C1 segment of cervical spinal cord (tissue), 14 donors: ENCODE measurements around the gene TBXAS1.
"Not testable (repeated sequence)": the region's sequence is repeated elsewhere in the genome, so short reads cannot be mapped to it uniquely, and the experiment has no call there.

Experiments used
- DNase-seq, 14 donors: peaks; one replicate each; lab custom pipeline; 2025; lab: John Stamatoyannopoulos, UW

Gene TBXAS1

GRCh38 chr7:139825666-139826290 lies 3.3 kb upstream of the TBXAS1 start:
- no peak for DNase-seq

DNA sequence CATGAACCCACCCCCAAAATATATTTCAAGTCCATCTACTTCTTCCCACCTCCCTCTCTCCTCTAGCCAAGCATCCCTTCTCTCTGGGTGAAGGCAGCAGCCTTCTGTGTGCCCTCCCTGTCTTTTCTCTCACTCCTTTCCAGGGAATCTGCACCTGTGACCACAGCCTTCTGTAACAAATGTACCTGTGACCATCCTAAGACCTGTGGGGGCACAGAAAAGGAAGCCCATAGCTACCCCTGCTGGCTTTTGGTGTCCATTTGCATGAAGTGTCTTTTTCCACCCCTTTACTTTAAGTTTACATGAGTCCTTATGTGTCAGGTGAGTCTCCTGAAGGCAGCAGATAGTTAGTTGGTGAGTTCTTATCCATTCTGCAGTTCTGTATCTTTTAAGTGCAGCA lies 2.0 kb upstream of the TBXAS1 start:
- no peak for DNase-seq

DNA sequence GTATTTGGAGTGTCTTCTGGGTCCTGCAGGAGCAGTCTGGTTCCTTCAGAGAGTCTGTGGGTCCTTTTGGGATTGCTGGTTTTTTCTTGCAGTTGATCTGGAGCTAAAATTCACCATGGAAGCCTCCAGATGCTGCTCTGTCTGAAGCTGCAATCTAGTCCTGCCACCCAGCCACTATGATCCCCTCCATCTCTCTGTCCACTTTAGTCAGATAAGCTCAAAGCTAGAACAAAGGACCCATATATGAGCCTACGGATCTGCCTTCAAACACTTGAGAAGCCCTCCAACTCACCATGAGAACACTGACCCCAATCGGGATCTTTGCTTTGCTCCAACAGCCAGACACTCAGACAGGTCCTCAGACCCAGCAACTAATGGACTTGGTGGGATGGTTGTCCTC lies 618 bp upstream of the TBXAS1 start:
- no peak for DNase-seq

DNA sequence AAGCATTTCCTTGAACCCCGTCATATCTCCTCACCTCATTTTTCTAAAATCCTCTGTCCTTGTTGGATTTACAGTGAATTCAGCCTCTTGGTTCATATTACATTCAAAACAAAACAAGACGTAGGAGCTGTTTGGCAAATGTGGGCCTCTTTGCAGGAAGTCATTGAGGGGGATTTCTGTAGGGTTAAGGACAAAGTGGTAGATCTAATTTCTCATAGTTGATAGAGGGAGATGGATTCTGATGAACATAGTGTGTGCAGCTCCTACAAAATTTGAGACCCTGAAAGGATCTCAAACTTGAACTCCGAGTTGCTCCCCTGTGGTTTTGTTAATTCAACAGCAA lies 682 bp downstream of the TBXAS1 start:
- no peak for DNase-seq

DNA sequence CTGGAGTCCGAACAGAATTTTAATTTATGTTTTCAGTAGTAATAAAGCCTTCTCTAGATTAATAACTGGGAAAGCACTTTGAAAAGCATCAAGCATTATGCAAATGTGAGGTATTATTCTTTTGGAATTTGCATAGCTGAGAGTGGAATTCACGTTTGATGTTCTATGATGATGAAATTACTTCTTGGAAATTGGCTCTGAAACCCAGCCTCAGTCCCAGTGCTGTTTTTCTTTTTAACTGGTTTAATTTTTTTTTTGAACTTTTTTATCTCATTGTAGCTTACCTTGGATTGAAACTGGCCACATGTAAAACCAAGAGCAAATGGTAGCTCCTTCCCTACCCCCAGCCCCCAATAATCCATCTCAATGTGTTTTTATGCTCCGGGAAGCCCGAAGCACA lies 1.2 kb downstream of the TBXAS1 start:
- DNase-seq: no peak

DNA sequence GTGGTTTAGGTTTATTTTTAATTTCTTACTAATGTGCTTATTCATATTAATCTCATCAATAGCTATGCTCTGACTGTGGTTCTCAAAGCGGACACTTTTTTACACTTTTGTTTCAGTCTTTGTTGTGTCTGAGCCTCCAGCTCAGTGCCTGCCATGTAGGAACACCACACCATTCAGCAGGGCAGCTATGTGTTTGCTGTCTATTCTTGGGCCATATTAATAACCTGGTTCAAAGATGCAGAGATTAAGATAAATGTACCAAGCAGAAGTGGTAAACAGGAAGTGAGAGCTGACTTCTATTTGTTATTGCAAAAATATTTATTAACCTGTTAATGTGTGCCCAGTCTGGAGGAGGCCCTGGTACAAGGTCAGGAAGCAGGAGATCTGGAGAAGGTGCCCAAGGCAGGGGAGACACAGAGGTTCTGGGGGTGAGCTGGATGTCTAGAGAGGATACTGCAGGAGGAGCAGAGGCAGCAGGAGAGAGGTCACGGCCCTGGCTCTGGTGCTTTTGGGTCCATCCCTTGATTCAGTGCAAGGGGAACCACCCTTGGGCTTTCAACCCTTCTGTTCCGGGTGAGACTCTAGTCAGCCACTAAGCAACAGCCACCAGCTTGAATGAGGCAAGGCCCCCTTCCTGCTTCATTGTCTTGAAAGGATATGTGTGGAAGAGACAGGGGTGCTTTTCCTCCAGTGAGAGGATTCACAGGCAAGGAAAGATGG lies 1.9 kb downstream of the TBXAS1 start:
- no peak for DNase-seq

DNA sequence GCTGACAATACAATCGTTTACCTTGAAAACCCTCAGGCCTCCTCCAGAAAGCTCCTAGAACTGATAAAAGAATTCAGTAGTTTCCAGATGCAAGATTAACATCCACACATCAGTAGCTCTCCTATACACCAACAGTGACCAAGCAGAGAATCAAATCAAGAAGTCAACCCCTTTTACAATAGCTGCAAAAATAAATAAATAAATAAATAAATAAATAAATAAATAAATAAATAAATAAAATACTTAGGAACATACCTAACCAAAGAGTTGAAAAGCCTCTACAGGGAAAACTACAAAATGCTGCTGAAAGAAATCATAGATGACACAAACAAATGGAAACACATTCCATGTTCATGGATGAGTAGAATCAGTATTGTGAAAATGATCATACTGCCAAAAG lies 6.8 kb downstream of the TBXAS1 start:
- not testable (repeated sequence) for DNase-seq

GRCh38 chr7:139837291-139837690 lies 8.2 kb downstream of the TBXAS1 start:
- DNase-seq: not testable (repeated sequence)

DNA sequence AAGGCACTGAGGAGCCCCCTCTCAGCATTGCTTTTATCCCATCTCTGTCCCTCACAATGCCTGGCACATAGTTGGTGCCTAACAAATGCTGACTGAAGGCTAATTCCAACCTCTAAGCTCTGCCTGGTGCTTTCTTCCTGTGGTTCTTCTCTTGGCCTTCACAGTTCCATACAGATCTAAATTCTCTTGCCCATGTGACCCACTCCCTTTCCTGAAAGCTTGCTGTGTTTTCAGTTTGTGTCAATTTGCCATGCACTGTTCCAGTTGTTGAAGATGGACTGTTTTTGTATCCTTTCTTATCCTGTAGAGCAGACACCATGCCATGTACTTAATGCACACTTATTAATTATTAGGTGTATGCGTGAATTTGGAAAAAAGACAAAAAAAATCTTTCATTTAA lies 9.2 kb downstream of the TBXAS1 start:
- no peak for DNase-seq

GRCh38 chr7:139838876-139839275 lies 9.8 kb downstream of the TBXAS1 start:
- DNase-seq: no peak

- DNase-seq: no peak
Measured at GRCh38 chr7:139840776-139841175, 11.7 kb downstream of the TBXAS1 start.

DNA sequence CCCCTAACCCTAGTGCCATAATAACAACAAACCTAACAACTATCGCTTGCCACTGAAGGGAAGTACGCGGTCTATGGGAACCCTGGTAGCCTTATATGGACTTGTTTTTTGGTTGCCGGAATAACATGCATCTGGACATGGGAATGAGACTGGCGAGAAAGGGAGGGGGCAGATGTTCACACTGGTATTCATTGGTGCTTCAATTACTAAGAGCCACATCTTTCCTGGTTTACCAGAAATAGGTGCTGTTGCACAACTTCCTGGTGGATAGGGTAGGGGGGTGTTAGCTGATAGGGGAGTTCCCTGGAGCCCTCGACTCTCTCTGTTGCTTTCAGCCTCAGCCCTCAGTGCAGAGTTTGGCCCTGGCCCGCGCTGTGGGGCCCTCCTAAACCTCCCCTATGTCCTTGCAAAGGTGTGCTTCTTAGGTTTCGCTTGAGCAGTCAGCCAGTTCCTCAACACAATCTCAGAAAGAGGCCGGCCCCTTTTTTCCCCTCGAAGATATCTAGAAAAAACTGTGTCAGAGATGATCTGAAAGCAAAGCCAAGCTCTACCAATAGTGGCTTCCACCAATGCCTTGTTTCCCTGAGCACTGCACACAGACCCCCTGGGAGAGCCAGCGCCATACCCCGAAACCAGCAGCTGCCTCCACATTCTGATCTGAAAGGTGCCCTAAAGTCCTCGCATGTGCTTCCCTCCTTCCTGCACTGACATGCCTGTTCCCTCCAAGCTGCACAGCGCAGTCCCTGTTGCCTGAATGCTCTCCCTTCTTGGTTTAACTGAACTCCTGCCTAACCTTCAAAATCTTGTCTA lies 13.5 kb downstream of the TBXAS1 start:
- DNase-seq: no peak

- not testable (repeated sequence) for DNase-seq
Measured at GRCh38 chr7:139843211-139843537, 14.1 kb downstream of the TBXAS1 start.

DNA sequence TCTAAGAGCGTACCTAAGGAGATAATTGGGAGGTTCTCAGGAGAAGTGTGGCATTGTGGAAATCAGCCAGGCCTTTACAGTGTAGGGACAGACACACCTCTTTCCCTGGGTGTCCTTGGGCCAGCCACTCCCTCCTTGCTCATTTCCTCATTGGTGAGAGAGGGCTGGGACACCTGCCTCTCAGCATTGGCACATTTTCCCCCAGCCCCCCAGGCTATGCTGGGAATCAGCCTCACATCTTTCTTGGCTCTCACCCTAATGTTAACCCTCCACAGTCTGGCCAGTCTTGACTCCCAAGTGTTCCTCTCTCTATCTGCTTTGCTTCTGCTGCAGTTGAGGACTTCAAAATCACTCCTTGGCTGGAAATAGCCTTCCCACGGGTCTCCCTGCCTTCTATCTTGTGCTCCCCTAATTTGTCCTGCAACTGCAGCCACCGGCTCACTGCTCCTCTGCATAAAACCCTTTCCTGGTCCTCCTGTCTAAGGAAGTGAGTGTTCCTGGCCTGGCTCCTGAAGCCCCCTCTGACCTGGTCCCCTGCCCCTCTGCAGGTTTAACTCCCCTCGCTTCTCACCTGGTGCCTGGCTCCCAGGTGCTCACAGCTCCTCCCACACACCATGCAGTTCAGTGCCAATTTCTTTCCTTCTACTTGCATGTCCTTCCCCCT lies 15.8 kb downstream of the TBXAS1 start:
- DNase-seq: no peak

DNA sequence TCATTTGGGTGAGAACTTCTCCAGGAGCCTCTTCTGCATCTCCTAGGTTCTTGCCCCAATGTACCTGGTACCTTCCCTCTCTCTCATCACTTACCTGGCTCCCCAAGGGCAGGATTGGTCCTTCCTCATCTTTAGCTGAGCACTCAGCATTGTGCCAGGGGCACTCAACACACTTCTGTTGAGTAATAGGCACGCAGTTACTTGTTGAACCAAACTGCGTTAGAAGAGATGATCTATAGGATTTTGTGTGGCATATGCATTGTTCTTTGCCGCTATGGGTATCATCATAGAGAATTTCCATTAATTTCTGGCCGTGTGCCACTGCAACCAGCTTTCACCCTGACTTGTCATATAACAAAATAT lies 16.4 kb downstream of the TBXAS1 start:
- DNase-seq: no peak

DNA sequence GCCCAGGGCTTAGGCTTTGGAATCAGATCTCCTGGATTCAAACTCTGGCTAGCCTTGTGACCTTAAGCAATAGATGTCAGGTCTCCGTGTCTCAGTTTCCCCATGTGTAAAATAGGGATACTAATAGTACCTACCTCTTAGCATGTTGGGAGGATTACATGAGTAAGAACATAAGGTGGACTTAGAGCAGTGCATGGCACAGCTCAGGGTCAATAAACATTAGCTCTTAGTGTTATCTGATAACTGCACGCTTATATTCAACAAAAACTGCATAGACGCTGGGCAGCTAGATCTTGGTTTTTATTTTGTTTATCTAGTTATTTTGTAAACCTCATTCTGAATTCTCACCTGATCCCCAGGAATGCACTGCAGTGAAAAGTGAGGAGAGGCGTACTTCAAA lies 17.2 kb downstream of the TBXAS1 start:
- no peak for DNase-seq

GRCh38 chr7:139848274-139848673 lies 19.2 kb downstream of the TBXAS1 start:
- no peak for DNase-seq

- DNase-seq: no peak
Measured at GRCh38 chr7:139850906-139851305, 21.8 kb downstream of the TBXAS1 start.

DNA sequence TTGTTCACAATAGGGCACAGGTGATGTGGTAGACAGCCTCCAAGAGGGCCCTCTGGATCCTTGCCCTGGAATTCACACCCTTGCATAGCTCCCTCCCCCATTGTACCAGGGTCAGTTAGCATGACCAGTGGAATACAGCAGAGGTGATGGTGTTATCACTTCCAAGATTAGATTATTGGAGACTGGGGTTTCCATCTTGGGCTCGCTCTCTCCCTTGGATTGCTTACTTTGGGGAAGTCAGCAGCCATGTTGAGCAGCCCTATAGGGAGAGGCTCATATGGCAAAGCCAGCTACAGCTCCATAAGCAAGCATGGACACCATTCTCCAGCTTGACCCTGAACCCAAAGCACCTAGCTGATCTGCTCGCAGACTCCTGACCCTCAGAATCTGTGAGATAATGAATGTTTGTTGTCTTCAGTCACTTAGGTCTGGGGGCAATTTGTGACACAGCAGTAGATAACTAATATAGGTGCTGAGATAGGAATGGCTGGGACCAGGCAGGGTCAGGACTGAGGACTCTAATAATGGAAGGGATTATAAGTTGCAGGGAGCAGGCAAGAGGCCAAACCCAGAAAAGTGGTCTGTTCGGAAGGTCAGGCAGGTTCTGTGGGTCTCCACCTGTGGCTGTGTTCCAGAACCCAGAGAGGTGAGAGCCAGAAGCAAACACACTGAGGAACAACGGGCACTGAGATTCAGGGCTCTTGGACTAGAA lies 22.9 kb downstream of the TBXAS1 start:
- DNase-seq: no peak

GRCh38 chr7:139852482-139852845 lies 23.4 kb downstream of the TBXAS1 start:
- no peak for DNase-seq

DNA sequence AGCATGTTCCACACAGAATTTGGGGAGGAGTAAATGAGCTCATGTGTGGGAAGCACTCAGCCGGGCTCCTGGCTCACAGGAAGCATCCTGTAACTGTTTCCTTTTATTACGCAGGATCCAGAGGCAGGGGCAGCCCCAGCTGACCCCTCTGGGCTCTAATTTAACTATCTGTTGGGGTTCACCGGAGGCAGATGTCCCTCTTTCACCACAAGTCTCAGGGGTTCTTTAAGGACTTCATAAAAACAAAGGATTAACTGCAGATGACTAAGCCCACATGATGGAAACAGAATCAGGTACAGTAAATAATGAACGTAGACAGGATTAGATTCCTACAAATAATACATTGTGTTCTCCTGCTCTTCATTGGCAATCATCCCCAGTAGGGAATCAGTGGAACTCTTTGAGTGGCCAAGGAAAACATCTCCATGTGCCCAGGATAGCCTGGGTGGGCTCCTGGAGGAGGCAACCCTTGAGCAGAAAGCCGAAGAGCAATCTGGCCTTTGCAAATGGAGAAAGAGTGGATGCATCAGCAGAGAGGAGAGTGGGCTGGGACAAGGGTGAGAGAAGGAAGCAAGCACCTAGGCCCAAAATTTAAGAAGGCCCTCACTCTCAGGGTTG lies 24.6 kb downstream of the TBXAS1 start:
- no peak for DNase-seq

DNA sequence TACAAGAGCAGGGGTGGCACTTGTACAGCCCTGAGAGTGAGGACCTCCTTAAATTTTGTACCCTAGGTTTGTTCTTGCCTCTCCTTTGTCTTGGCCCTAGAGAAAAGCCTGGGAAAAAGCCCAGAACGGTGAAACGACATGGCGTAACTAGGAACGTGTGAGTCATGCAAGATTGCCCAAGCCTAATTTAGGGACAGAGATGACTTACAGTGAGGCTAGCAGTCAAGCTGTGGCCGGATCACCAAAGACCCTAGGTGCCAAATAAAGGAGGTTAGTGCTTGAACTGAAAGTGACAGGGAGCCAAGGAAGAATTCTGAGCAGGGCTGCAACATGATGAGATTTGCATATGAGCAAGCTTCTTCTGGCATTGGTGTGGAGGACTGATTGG lies 25.1 kb downstream of the TBXAS1 start:
- DNase-seq: no peak
